ENCODE measurements around the gene HCST. TPM values are rescaled to one million over a fixed set of nuclear protein-coding genes. Genes with fewer than 3 reads are reported as not detected.

HCST gene
- total and polyA plus RNA-seq, 3 donors from 2014 or later, result 0.87 to 16.8 (median 3.5) TPM

DNA sequence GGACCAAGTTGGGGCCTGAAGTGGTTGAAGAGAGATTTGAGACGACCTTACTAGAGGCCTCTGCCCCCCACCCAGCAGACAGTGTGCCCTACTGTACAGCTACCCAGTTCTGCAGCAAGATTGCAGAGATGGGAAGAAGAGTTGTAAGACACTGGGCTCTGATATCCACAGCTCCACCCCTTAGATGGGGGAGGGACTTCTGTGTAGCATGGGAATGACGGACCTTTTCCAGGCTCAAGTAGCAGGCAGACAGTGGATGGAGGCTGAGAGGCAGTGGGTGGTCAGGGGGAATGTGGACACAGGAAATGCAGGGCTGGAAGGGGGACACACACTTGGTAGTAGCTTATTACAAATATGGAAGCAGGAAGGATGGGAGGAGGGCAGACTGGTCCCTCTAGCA is 46.8 kb downstream of the HCST start:
- 25 to 41% methylated on average over 2 of the region's 2 CpGs for whole genome bisulfite sequencing, 2 donors
- TF ChIP-seq, protein P1, sequence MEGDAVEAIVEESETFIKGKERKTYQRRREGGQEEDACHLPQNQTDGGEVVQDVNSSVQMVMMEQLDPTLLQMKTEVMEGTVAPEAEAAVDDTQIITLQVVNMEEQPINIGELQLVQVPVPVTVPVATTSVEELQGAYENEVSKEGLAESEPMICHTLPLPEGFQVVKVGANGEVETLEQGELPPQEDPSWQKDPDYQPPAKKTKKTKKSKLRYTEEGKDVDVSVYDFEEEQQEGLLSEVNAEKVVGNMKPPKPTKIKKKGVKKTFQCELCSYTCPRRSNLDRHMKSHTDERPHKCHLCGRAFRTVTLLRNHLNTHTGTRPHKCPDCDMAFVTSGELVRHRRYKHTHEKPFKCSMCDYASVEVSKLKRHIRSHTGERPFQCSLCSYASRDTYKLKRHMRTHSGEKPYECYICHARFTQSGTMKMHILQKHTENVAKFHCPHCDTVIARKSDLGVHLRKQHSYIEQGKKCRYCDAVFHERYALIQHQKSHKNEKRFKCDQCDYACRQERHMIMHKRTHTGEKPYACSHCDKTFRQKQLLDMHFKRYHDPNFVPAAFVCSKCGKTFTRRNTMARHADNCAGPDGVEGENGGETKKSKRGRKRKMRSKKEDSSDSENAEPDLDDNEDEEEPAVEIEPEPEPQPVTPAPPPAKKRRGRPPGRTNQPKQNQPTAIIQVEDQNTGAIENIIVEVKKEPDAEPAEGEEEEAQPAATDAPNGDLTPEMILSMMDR (IDR thresholded peaks at IDR 0.05), result no peak
- TF ChIP-seq POLR2A (IDR thresholded peaks at IDR 0.05), result no peak
- intact Hi-C loops (cut with DNase I; ENCODE audit: low total_unique reads), result no loop called here
- H3K27ac ChIP-seq, result no peak overlapping the region
- no peaks in the 10 kb centered on the region for H3K36me3 ChIP-seq (ENCODE audit: low read depth, missing control alignments)
- no peaks in the 10 kb centered on the region for H3K4me1 ChIP-seq
- no peak overlapping the region for H3K4me3 ChIP-seq
- no peaks in the 10 kb centered on the region for H3K9me3 ChIP-seq
- no peak for DNase-seq
- H3K27me3 ChIP-seq, result no peaks in the 10 kb centered on the region

Small RNA genes lying within 50 kb of the gene (small RNA-seq; reads per million reads assigned to genes)
- 0 reads per million in 2 donors for gene RN7SL402P

Other genes with a start within 250 kb of the HCST start
- under 1 TPM; 0.37 to 0.47 TPM for gene UPK1A, start 236.0 kb upstream of the HCST start, total RNA-seq
- gene UPK1A, start 236.0 kb upstream of the HCST start, polyA plus RNA-seq (ENCODE audit: insufficient read depth, low read depth, low replicate concordance), result 1.0 TPM
- gene ZBTB32, start 198.0 kb upstream of the HCST start, total RNA-seq, result 10 to 100 TPM; 26.1 to 32.5 TPM
- 125 TPM for gene ZBTB32, start 198.0 kb upstream of the HCST start, polyA plus RNA-seq (ENCODE audit: insufficient read depth, low read depth, low replicate concordance)
- 100 to 1,000 TPM; 109 to 110 TPM for gene KMT2B, start 184.5 kb upstream of the HCST start, total RNA-seq
- 73.3 TPM for gene KMT2B, start 184.5 kb upstream of the HCST start, polyA plus RNA-seq (ENCODE audit: insufficient read depth, low read depth, low replicate concordance)
- gene IGFLR1, start 160.1 kb upstream of the HCST start, total RNA-seq, result 10 to 100 TPM; 15.7 to 15.9 TPM
- gene IGFLR1, start 160.1 kb upstream of the HCST start, polyA plus RNA-seq (ENCODE audit: insufficient read depth, low read depth, low replicate concordance), result 9.9 TPM
- 10 to 100 TPM; 47.2 to 49.6 TPM for gene U2AF1L4, start 157.1 kb upstream of the HCST start, total RNA-seq
- 45.3 TPM for gene U2AF1L4, start 157.1 kb upstream of the HCST start, polyA plus RNA-seq (ENCODE audit: insufficient read depth, low read depth, low replicate concordance)
- gene PSENEN, start 156.9 kb upstream of the HCST start, total RNA-seq, result 100 to 1,000 TPM; 100 to 121 TPM
- gene PSENEN, start 156.9 kb upstream of the HCST start, polyA plus RNA-seq (ENCODE audit: insufficient read depth, low read depth, low replicate concordance), result 303 TPM
- gene LIN37, start 154.0 kb upstream of the HCST start, total RNA-seq, result 10 to 100 TPM; 30.2 TPM
- gene LIN37, start 154.0 kb upstream of the HCST start, polyA plus RNA-seq (ENCODE audit: insufficient read depth, low read depth, low replicate concordance), result 24.8 TPM
- 10 to 100 TPM; 50.9 to 57.1 TPM for gene HSPB6, start 145.5 kb upstream of the HCST start, total RNA-seq
- gene HSPB6, start 145.5 kb upstream of the HCST start, polyA plus RNA-seq (ENCODE audit: insufficient read depth, low read depth, low replicate concordance), result 146 TPM
- 10 to 100 TPM; 48.3 to 72.0 TPM for gene PROSER3, start 144.4 kb upstream of the HCST start, total RNA-seq
- gene PROSER3, start 144.4 kb upstream of the HCST start, polyA plus RNA-seq (ENCODE audit: insufficient read depth, low read depth, low replicate concordance), result 75.9 TPM
- 100 to 1,000 TPM in 1 of 2 donors, 10 to 100 TPM in 1; 56.2 to 133 TPM for gene ARHGAP33, start 127.0 kb upstream of the HCST start, total RNA-seq
- gene ARHGAP33, start 127.0 kb upstream of the HCST start, polyA plus RNA-seq (ENCODE audit: insufficient read depth, low read depth, low replicate concordance), result 46.6 TPM
- gene PRODH2, start 89.7 kb upstream of the HCST start, total RNA-seq, result 1 to 10 TPM in 1 of 2 donors, under 1 TPM in 1; 0.99 to 1.3 TPM
- gene PRODH2, start 89.7 kb upstream of the HCST start, polyA plus RNA-seq (ENCODE audit: insufficient read depth, low read depth, low replicate concordance), result 2.7 TPM
- 1 to 10 TPM; 1.8 to 2.7 TPM for gene NPHS1, start 50.0 kb upstream of the HCST start, total RNA-seq
- 3.8 TPM for gene NPHS1, start 50.0 kb upstream of the HCST start, polyA plus RNA-seq (ENCODE audit: insufficient read depth, low read depth, low replicate concordance)
- under 1 TPM; 0.56 to 0.87 TPM for gene KIRREL2, start 45.6 kb upstream of the HCST start, total RNA-seq
- gene KIRREL2, start 45.6 kb upstream of the HCST start, polyA plus RNA-seq (ENCODE audit: insufficient read depth, low read depth, low replicate concordance), result 0.84 TPM
- 10 to 100 TPM; 45.7 to 54.3 TPM for gene APLP1, start 34.0 kb upstream of the HCST start, total RNA-seq
- 37.9 TPM for gene APLP1, start 34.0 kb upstream of the HCST start, polyA plus RNA-seq (ENCODE audit: insufficient read depth, low read depth, low replicate concordance)
- 1 to 10 TPM; 3.8 to 6.0 TPM for gene NFKBID, start 2.0 kb upstream of the HCST start, total RNA-seq
- gene NFKBID, start 2.0 kb upstream of the HCST start, polyA plus RNA-seq (ENCODE audit: insufficient read depth, low read depth, low replicate concordance), result 2.8 TPM
- gene TYROBP, start 5.8 kb downstream of the HCST start, total RNA-seq, result 10 to 100 TPM in 1 of 2 donors, 1 to 10 TPM in 1; 2.9 to 21.7 TPM
- 77.5 TPM for gene TYROBP, start 5.8 kb downstream of the HCST start, polyA plus RNA-seq (ENCODE audit: insufficient read depth, low read depth, low replicate concordance)
- gene LRFN3, start 33.8 kb downstream of the HCST start, total RNA-seq, result 10 to 100 TPM; 27.6 to 31.7 TPM
- gene LRFN3, start 33.8 kb downstream of the HCST start, polyA plus RNA-seq (ENCODE audit: insufficient read depth, low read depth, low replicate concordance), result 12.7 TPM
- gene SDHAF1, start 92.7 kb downstream of the HCST start, total RNA-seq, result 10 to 100 TPM; 40.6 to 55.0 TPM
- gene SDHAF1, start 92.7 kb downstream of the HCST start, polyA plus RNA-seq (ENCODE audit: insufficient read depth, low read depth, low replicate concordance), result 13.0 TPM
- 1 to 10 TPM in 1 of 2 donors, under 1 TPM in 1; 0.68 to 1.3 TPM for gene SYNE4, start 106.3 kb downstream of the HCST start, total RNA-seq
- 1.8 TPM for gene SYNE4, start 106.3 kb downstream of the HCST start, polyA plus RNA-seq (ENCODE audit: insufficient read depth, low read depth, low replicate concordance)
- 10 to 100 TPM; 22.8 to 26.3 TPM for gene ALKBH6, start 111.7 kb downstream of the HCST start, total RNA-seq
- 11.9 TPM for gene ALKBH6, start 111.7 kb downstream of the HCST start, polyA plus RNA-seq (ENCODE audit: insufficient read depth, low read depth, low replicate concordance)
- 10 to 100 TPM; 20.7 to 24.2 TPM for gene CLIP3, start 130.3 kb downstream of the HCST start, total RNA-seq
- gene CLIP3, start 130.3 kb downstream of the HCST start, polyA plus RNA-seq (ENCODE audit: insufficient read depth, low read depth, low replicate concordance), result 18.2 TPM
- gene THAP8, start 151.8 kb downstream of the HCST start, total RNA-seq, result 10 to 100 TPM; 25.0 to 34.2 TPM
- gene THAP8, start 151.8 kb downstream of the HCST start, polyA plus RNA-seq (ENCODE audit: insufficient read depth, low read depth, low replicate concordance), result 25.8 TPM
- 100 to 1,000 TPM in 1 of 2 donors, 10 to 100 TPM in 1; 72.3 to 106 TPM for gene WDR62, start 152.4 kb downstream of the HCST start, total RNA-seq
- 178 TPM for gene WDR62, start 152.4 kb downstream of the HCST start, polyA plus RNA-seq (ENCODE audit: insufficient read depth, low read depth, low replicate concordance)
- 1 to 10 TPM; 3.3 to 3.4 TPM for gene OVOL3, start 208.6 kb downstream of the HCST start, total RNA-seq
- 2.6 TPM for gene OVOL3, start 208.6 kb downstream of the HCST start, polyA plus RNA-seq (ENCODE audit: insufficient read depth, low read depth, low replicate concordance)
- gene POLR2I, start 212.3 kb downstream of the HCST start, total RNA-seq, result 100 to 1,000 TPM; 106 to 116 TPM
- 307 TPM for gene POLR2I, start 212.3 kb downstream of the HCST start, polyA plus RNA-seq (ENCODE audit: insufficient read depth, low read depth, low replicate concordance)
- gene TBCB, start 212.9 kb downstream of the HCST start, total RNA-seq, result 100 to 1,000 TPM; 177 to 226 TPM
- 195 TPM for gene TBCB, start 212.9 kb downstream of the HCST start, polyA plus RNA-seq (ENCODE audit: insufficient read depth, low read depth, low replicate concordance)
- 100 to 1,000 TPM; 147 to 190 TPM for gene CAPNS1, start 237.5 kb downstream of the HCST start, total RNA-seq
- gene CAPNS1, start 237.5 kb downstream of the HCST start, polyA plus RNA-seq (ENCODE audit: insufficient read depth, low read depth, low replicate concordance), result 957 TPM
- 1 to 10 TPM in 1 of 2 donors, under 1 TPM in 1; 0.79 to 4.8 TPM for gene COX7A1, start 249.9 kb downstream of the HCST start, total RNA-seq
- gene COX7A1, start 249.9 kb downstream of the HCST start, polyA plus RNA-seq (ENCODE audit: insufficient read depth, low read depth, low replicate concordance), result 25.4 TPM